HL-60 (cell line): Measurements from ENCODE around the gene GALNT14.

ENCODE experiments used
- DNase-seq, 2 experiments: peaks; one replicate each; pipeline ENCODE4 v3.0.0-alpha.2; 2010 to 2020; ENCODE audit warnings: low read depth in 1 of 2, low spot score in 1 of 2
- H3K27ac ChIP-seq: fragments of 250-450 bp; sonication (Bioruptor Pico); replicated peaks from 2 replicates; pipeline ENCODE4 v1.5.1; 2020; ENCODE audit warnings: mild to moderate bottlenecking, moderate library complexity
- H3K27me3 ChIP-seq: fragments of 250-450 bp; sonication (Bioruptor Pico); 2 replicates; pipeline ENCODE4 v1.5.1; 2021; ENCODE audit warnings: mild to moderate bottlenecking, moderate library complexity; ENCODE audit not compliant: insufficient read depth, poor library complexity, severe bottlenecking
- H3K4me3 ChIP-seq: replicated peaks from 2 replicates; pipeline ENCODE4 v1.5.1; 2011; ENCODE audit warnings: mild to moderate bottlenecking, control low read depth, low read length; ENCODE audit not compliant: insufficient read depth
- GABPA ChIP-seq: IDR thresholded peaks from 2 replicates; pipeline ENCODE4 v1.6.1; 2012; ENCODE audit warnings: low read depth
- POLR2AphosphoS5 ChIP-seq: IDR thresholded peaks from 2 replicates; pipeline ENCODE4 v1.6.1; 2012; ENCODE audit warnings: low read depth
- SPI1 ChIP-seq: IDR thresholded peaks from 2 replicates; pipeline ENCODE4 v1.6.1; 2012; ENCODE audit warnings: low read depth, mild to moderate bottlenecking, borderline replicate concordance
- TF ChIP-seq, protein P1 (sequence below): IDR thresholded peaks from 2 replicates; pipeline ENCODE4 v1.6.1; 2012; ENCODE audit warnings: low read depth; ENCODE audit not compliant: insufficient replicate concordance
- TF ChIP-seq, protein P2 (sequence below): IDR thresholded peaks from one replicate; pipeline ENCODE4 v1.5.1; 2011; ENCODE audit warnings: low read length, control low read depth, inconsistent platforms; ENCODE audit not compliant: insufficient read depth

Gene GALNT14

DNA sequence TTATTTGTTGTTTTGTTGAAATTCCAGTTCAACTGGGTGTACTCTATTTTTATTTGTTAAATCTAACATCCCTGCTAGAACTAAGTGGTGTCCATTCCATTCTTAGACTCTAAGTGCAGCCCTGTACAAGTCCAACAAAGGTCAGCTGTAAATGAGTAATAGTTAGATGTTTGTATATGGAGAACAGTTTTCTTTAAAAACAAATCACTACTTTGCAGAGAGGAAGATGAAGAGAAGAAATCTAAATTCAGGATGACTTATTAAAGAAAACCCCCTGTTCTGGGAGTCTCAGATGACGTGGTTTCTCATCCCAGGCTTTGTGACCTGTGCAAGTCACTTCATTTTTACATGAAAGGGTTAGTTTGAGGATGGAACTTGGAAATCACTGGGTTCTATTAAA, 57.9 kb downstream of the GALNT14 start:
- Histone ChIP-seq H3K27ac (no peak overlapping the region), H3K4me3 (no peak overlapping the region), H3K27me3 (no peaks in the 10 kb centered on the region)
- TF ChIP-seq SPI1 (no peak), GABPA (no peak), POLR2AphosphoS5 (no peak)
- TF ChIP-seq, protein P1, sequence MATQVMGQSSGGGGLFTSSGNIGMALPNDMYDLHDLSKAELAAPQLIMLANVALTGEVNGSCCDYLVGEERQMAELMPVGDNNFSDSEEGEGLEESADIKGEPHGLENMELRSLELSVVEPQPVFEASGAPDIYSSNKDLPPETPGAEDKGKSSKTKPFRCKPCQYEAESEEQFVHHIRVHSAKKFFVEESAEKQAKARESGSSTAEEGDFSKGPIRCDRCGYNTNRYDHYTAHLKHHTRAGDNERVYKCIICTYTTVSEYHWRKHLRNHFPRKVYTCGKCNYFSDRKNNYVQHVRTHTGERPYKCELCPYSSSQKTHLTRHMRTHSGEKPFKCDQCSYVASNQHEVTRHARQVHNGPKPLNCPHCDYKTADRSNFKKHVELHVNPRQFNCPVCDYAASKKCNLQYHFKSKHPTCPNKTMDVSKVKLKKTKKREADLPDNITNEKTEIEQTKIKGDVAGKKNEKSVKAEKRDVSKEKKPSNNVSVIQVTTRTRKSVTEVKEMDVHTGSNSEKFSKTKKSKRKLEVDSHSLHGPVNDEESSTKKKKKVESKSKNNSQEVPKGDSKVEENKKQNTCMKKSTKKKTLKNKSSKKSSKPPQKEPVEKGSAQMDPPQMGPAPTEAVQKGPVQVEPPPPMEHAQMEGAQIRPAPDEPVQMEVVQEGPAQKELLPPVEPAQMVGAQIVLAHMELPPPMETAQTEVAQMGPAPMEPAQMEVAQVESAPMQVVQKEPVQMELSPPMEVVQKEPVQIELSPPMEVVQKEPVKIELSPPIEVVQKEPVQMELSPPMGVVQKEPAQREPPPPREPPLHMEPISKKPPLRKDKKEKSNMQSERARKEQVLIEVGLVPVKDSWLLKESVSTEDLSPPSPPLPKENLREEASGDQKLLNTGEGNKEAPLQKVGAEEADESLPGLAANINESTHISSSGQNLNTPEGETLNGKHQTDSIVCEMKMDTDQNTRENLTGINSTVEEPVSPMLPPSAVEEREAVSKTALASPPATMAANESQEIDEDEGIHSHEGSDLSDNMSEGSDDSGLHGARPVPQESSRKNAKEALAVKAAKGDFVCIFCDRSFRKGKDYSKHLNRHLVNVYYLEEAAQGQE = no peak
- TF ChIP-seq, protein P2, sequence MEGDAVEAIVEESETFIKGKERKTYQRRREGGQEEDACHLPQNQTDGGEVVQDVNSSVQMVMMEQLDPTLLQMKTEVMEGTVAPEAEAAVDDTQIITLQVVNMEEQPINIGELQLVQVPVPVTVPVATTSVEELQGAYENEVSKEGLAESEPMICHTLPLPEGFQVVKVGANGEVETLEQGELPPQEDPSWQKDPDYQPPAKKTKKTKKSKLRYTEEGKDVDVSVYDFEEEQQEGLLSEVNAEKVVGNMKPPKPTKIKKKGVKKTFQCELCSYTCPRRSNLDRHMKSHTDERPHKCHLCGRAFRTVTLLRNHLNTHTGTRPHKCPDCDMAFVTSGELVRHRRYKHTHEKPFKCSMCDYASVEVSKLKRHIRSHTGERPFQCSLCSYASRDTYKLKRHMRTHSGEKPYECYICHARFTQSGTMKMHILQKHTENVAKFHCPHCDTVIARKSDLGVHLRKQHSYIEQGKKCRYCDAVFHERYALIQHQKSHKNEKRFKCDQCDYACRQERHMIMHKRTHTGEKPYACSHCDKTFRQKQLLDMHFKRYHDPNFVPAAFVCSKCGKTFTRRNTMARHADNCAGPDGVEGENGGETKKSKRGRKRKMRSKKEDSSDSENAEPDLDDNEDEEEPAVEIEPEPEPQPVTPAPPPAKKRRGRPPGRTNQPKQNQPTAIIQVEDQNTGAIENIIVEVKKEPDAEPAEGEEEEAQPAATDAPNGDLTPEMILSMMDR = no peak
- DNase-seq = no peak

DNA sequence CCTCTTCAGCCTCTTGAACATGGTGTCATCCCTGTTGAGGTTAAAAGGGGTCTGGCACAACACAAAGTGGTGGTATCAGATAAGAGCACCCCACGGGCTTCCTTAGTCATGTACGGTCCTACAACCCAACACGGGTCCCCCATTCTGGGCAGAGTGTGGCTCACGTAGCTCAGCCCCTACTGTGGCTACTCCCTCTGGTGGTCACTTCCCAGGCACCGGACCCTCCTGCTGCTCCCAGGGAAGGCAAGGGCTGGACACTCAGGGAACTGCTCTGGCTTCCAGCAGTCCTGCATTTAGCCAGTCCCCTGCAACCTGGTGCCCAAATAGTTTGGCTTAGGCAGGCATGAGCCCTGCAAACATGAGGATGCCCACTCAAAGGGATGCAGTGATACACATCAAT, 58.6 kb downstream of the GALNT14 start:
- Histone ChIP-seq H3K4me3 (no peak overlapping the region), H3K27me3 (no peaks in the 10 kb centered on the region), H3K27ac (no peak overlapping the region)
- TF ChIP-seq GABPA = no peak
- TF ChIP-seq POLR2AphosphoS5 = no peak
- TF ChIP-seq, protein P1 = no peak
- TF ChIP-seq SPI1 = no peak
- TF ChIP-seq, protein P2 = no peak
- DNase-seq = no peak

DNA sequence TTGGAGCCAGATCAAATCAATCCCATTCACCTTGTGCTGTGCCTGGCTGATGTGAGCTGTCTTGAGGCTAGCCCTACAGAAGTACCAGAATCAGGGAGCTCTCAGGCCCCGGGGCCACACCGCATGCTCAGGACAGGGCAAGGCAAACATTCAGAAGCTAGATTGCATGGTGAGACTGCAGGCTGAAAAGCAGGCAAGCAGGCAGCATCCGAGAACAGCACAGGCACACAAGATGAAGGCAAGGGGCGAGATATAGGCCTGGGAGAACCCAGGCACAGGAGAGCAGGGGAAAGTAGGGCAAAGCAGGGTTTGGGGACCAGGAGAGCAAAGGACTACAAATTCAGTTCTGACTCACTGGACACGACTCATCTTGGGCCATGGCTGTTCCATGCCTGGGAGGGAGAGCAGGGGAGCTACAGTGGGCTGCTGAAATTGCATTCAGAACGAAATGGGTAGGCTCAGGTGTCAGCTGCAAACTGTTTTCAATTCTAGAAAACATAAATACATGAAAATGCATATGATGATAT, 59.6 kb downstream of the GALNT14 start:
- TF ChIP-seq, protein P1 = no peak
- TF ChIP-seq GABPA (no peak), POLR2AphosphoS5 (no peak), SPI1 (no peak)
- TF ChIP-seq, protein P2 = no peak
- no peak for DNase-seq
- Histone ChIP-seq H3K4me3 (no peak overlapping the region), H3K27me3 (no peaks in the 10 kb centered on the region), H3K27ac (no peak overlapping the region)
